HCT116 (cell line): ENCODE results near the gene CTSE. TPM values are rescaled to one million over a fixed set of nuclear protein-coding genes. Genes with fewer than 3 reads are reported as not detected.
"Not testable (repeated sequence)": the region's sequence is repeated elsewhere in the genome, so short reads cannot be mapped to it uniquely, and the experiment has no call there.

Experiments used
- ATAC-seq: fragments of 200-7000 bp; cut with Tn5 transposase; 2 replicates; pipeline ENCODE4 v1.9.1; 2020; ENCODE audit warnings: mild to moderate bottlenecking, moderate library complexity
- BruUV-seq: library from RNA; stranded (reverse); fragments of 400-500 nt; replicated peaks from 2 replicates; lab custom pipeline; 2021; lab: Mats Ljungman, UMichigan
- CTCF ChIA-PET: fragments of 300-600 bp; sonication (Branson Sonifier 250); formaldehyde crosslinking; loops from one replicate; lab custom pipeline; 2021; ENCODE audit warnings: antibody characterized with exemption; lab: Charles Lee
- POLR2A ChIA-PET: fragments of 300-600, 350-600 bp; sonication (Branson Sonifier 250); formaldehyde crosslinking; loops from one replicate; lab custom pipeline; 2021; ENCODE audit warnings: antibody characterized with exemption; lab: Charles Lee
- RAD21 ChIA-PET, 2 experiments: fragments of 300-600 bp; sonication (Branson Sonifier 250); formaldehyde crosslinking; loops; one replicate each; lab custom pipeline; 2023; ENCODE audit warnings: low total read pairs in 2 of 2; ENCODE audit not compliant: uncharacterized antibody in 2 of 2, unreplicated experiment in 2 of 2, low non-redundant PET in 1 of 2; lab: Charles Lee
- DNase-seq: peaks from one replicate; pipeline ENCODE4 v3.0.0-alpha.2; 2010; ENCODE audit warnings: low read depth, low spot score
- H2AFZ ChIP-seq: fragments of 200-600 bp; shearing (Covaris generic), sonication (generic); 2 replicates; pipeline ENCODE4 v1.6.1; 2017; ENCODE audit warnings: low read depth, mixed run types, mixed read lengths, antibody characterized with exemption, low read length; ENCODE audit not compliant: poor library complexity, severe bottlenecking
- H3K27ac ChIP-seq: 2 replicates; pipeline ENCODE4 v1.5.1; 2012; ENCODE audit warnings: low read depth, low read length
- H3K27me3 ChIP-seq: fragments of 200-600 bp; sonication (generic); 2 replicates; pipeline ENCODE4 v1.6.1; 2016; ENCODE audit warnings: mixed run types, low read length, mixed read lengths; ENCODE audit not compliant: insufficient read depth
- H3K36me3 ChIP-seq, 2 experiments: fragments of 200-500 bp in 1 of 2; fragments of 200-600 bp in 1 of 2; sonication (Bioruptor generic) in 1 of 2; sonication (generic) in 1 of 2; 2 replicates each; pipeline versions ENCODE4 v1.5.1 to v1.6.1; 2014 to 2016; ENCODE audit warnings: low read length in 2 of 2, inconsistent platforms in 1 of 2, mixed read lengths in 1 of 2, mixed run types in 1 of 2; ENCODE audit not compliant: insufficient read depth in 2 of 2, control insufficient read depth in 1 of 2
- H3K4me1 ChIP-seq, 2 experiments: fragments of 200-600 bp in 1 of 2; sonication (generic) in 1 of 2; 2 replicates each; pipeline versions ENCODE4 v1.5.1 to v1.6.1; 2012 to 2017; ENCODE audit warnings: low read length in 2 of 2, inconsistent platforms in 1 of 2, mild to moderate bottlenecking in 1 of 2, mixed read lengths in 1 of 2, mixed run types in 1 of 2, moderate library complexity in 1 of 2; ENCODE audit not compliant: insufficient read depth in 2 of 2, control insufficient read depth in 1 of 2
- H3K4me2 ChIP-seq: fragments of 200-600 bp; sonication (generic); 2 replicates; pipeline ENCODE4 v1.6.1; 2017; ENCODE audit warnings: mixed run types, low read length, mixed read lengths
- H3K4me3 ChIP-seq, 2 experiments: fragments of 200-600 bp in 1 of 2; sonication (generic) in 1 of 2; replicated peaks in 1 of 2; 2 replicates each; pipeline ENCODE4 v1.5.1; 2011 to 2016; ENCODE audit warnings: low read length in 2 of 2, control low read depth in 1 of 2, low read depth in 1 of 2, mild to moderate bottlenecking in 1 of 2, mixed read lengths in 1 of 2, mixed run types in 1 of 2
- H3K79me2 ChIP-seq: fragments of 200-600 bp; sonication (generic); 2 replicates; pipeline ENCODE4 v1.6.1; 2017; ENCODE audit warnings: mild to moderate bottlenecking, mixed run types, low read length, moderate library complexity, mixed read lengths; ENCODE audit not compliant: insufficient read depth
- H3K9ac ChIP-seq: fragments of 200-600 bp; sonication (generic); 2 replicates; pipeline ENCODE4 v1.6.1; 2016; ENCODE audit warnings: low read length, mixed read lengths
- H3K9me2 ChIP-seq: fragments of 200-600 bp; sonication (generic), shearing (Covaris generic); 2 replicates; pipeline ENCODE4 v1.6.1; 2017; ENCODE audit warnings: mixed run types, mild to moderate bottlenecking, moderate library complexity; ENCODE audit not compliant: insufficient read depth
- H3K9me3 ChIP-seq, 2 experiments: fragments of 200-500 bp in 1 of 2; fragments of 200-600 bp in 1 of 2; sonication (Bioruptor generic) in 1 of 2; sonication (generic) in 1 of 2; 2 replicates each; pipeline ENCODE4 v1.6.1; 2014 to 2017; ENCODE audit warnings: low read length in 2 of 2, mixed read lengths in 2 of 2, inconsistent platforms in 1 of 2, low read depth in 1 of 2, mild to moderate bottlenecking in 1 of 2, mixed run types in 1 of 2, moderate library complexity in 1 of 2; ENCODE audit not compliant: control insufficient read depth in 1 of 2, insufficient read depth in 1 of 2
- H4K20me1 ChIP-seq: fragments of 200-600 bp; sonication (generic), shearing (Covaris generic); 2 replicates; pipeline ENCODE4 v1.6.1; 2017; ENCODE audit warnings: mixed run types, mild to moderate bottlenecking, moderate library complexity; ENCODE audit not compliant: insufficient read depth
- CBX3 ChIP-seq: IDR thresholded peaks from 2 replicates; pipeline ENCODE4 v1.6.1; 2012; ENCODE audit warnings: low read depth
- CEBPB ChIP-seq: IDR thresholded peaks from 2 replicates; pipeline ENCODE4 v1.6.1; 2012; ENCODE audit warnings: low read depth
- EZH2 ChIP-seq: fragments of 200-600 bp; sonication (generic); IDR thresholded peaks from 2 replicates; pipeline ENCODE4 v1.6.1; 2017; ENCODE audit warnings: antibody characterized with exemption, mixed run types
- EZH2phosphoT487 ChIP-seq: fragments of 200-600 bp; IDR thresholded peaks from 2 replicates; pipeline ENCODE4 v1.6.1; 2018; ENCODE audit warnings: antibody characterized with exemption, borderline replicate concordance
- FOSL1 ChIP-seq: IDR thresholded peaks from 2 replicates; pipeline ENCODE4 v1.6.1; 2012; ENCODE audit warnings: low read depth
- JUND ChIP-seq: IDR thresholded peaks from 2 replicates; pipeline ENCODE4 v1.6.1; 2012
- RAD21 ChIP-seq: IDR thresholded peaks from 2 replicates; pipeline ENCODE4 v1.6.1; 2012; ENCODE audit warnings: low read depth, mild to moderate bottlenecking
- SP1 ChIP-seq: IDR thresholded peaks from 2 replicates; pipeline ENCODE4 v1.6.1; 2012; ENCODE audit warnings: low read depth
- SRF ChIP-seq: IDR thresholded peaks from 2 replicates; pipeline ENCODE4 v1.6.1; 2012; ENCODE audit warnings: low read depth
- ZFX ChIP-seq: fragments of 450-650 bp; IDR thresholded peaks from 2 replicates; pipeline ENCODE4 v1.6.1; 2017
- ZNF274 ChIP-seq: fragments of 200-500 bp; sonication (Bioruptor generic); IDR thresholded peaks from 2 replicates; pipeline ENCODE4 v1.6.1; 2014; ENCODE audit warnings: mild to moderate bottlenecking, low read depth, low read length, inconsistent platforms
- intact Hi-C: fragments of 100-400 bp; cut with micrococcal nuclease; formaldehyde crosslinking; loops from 2 replicates; pipeline ENCODE4 v1.10.0; 2022
- total RNA-seq: library from RNA; stranded (reverse); gene quantifications from one replicate; pipeline ENCODE4 v1.2.1, GENCODE V29; 2021; ENCODE audit not compliant: unreplicated experiment
- TF ChIP-seq, protein P1 (sequence below): IDR thresholded peaks from 2 replicates; pipeline ENCODE4 v1.6.1; 2012
- TF ChIP-seq, protein P2 (sequence below), 3 experiments: fragments of 200-600 bp in 1 of 3; sonication (generic) in 1 of 3; IDR thresholded peaks in 2 of 3; conservative IDR thresholded peaks in 1 of 3; 2 replicates each; pipeline ENCODE4 v1.5.1; 2012 to 2017; ENCODE audit warnings: low read depth in 2 of 3, low read length in 2 of 3, antibody characterized with exemption in 1 of 3, borderline replicate concordance in 1 of 3, control low read depth in 1 of 3, mild to moderate bottlenecking in 1 of 3, mixed read lengths in 1 of 3, mixed run types in 1 of 3, moderate library complexity in 1 of 3; ENCODE audit not compliant: insufficient read depth in 1 of 3

CTSE gene
- total RNA-seq, 1 experiment from 2014 or later: 0.12 TPM

DNA sequence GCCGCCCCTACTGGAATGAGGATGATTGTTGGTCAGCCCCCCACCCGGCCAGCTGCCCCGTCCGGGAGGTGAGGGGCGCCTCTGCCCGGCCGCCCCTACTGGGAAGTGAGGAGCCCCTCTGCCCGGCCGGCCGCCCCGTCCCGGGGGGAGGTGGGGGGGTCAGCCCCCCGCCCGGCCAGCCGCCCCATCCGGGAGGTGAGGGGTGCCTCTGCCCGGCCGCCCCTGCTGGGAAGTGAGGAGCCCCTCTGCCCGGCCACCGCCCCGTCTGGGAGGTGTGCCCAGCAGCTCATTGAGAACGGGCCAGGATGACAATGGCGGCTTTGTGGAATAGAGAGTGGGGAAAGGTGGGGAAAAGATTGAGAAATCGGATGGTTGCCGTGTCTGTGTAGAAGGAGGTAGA is 40.8 kb upstream of the CTSE start:
- H3K4me2 ChIP-seq, ATAC-seq, RAD21 ChIA-PET, H4K20me1 ChIP-seq, POLR2A ChIA-PET, H3K9ac ChIP-seq, DNase-seq, H3K9me3 ChIP-seq, H3K36me3 ChIP-seq, H3K27me3 ChIP-seq, H3K9me2 ChIP-seq, H2AFZ ChIP-seq, H3K4me1 ChIP-seq, H3K27ac ChIP-seq, H3K4me3 ChIP-seq, BruUV-seq, intact Hi-C loops, CTCF ChIA-PET, H3K79me2 ChIP-seq: not testable (repeated sequence)

DNA sequence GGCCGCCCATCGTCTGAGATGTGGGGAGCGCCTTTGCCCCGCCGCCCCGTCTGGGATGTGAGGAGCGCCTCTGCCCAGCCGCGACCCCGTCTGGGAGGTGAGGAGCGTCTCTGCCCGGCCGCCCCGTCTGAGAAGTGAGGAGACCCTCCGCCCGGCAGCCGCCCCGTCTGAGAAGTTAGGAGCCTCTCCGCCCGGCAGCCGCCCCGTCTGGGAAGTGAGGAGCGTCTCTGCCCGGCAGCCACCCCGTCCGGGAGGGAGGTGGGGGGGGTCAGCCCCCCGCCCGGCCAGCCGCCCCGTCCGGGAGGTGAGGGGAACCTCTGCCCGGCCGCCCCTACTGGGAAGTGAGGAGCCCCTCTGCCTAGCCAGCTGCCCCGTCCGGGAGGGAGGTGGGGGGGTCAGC is 40.3 kb upstream of the CTSE start:
- H3K4me1 ChIP-seq, intact Hi-C loops, H2AFZ ChIP-seq, H3K79me2 ChIP-seq, RAD21 ChIA-PET, H4K20me1 ChIP-seq, POLR2A ChIA-PET, CTCF ChIA-PET, BruUV-seq, H3K9me2 ChIP-seq, H3K4me3 ChIP-seq, H3K27ac ChIP-seq, H3K9me3 ChIP-seq, DNase-seq, ATAC-seq, H3K4me2 ChIP-seq, H3K27me3 ChIP-seq, H3K36me3 ChIP-seq, H3K9ac ChIP-seq: not testable (repeated sequence)

DNA sequence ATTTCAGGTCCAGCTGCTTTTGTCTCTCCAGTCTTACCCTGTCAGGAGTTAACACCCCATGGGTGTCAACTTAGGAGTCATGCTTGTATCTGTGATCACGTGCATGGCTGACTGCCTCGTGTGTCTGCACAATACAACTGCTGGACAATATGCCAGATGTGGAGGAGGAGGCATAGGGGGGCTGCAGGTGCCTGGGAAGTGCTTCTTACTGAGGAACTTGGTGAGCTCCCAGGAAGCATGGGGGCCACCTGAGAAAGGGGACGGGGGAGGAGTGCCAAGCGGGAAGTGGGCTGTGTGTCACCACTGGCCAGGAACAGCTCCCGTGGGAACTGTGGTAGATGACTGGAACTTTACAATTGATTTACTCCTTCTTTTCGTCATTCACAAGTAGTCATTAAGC is 38.8 kb upstream of the CTSE start:
- Histone ChIP-seq H3K4me2 (no peak overlapping the region), H3K9ac (no peak overlapping the region), H3K9me3 (no peaks in the 10 kb centered on the region), H3K4me1 (no peaks in the 10 kb centered on the region), H3K27ac (no peak overlapping the region), H3K36me3 (no peaks in the 10 kb centered on the region), H3K79me2 (no peaks in the 10 kb centered on the region), H4K20me1 (no peaks in the 10 kb centered on the region), H2AFZ (no peak overlapping the region), H3K4me3 (no peak overlapping the region), H3K27me3 (no peaks in the 10 kb centered on the region), H3K9me2 (no peaks in the 10 kb centered on the region)
- no TSS peak for BruUV-seq
- no peak for DNase-seq
- ChIA-PET CTCF (no interaction called here), RAD21 (no interaction called here), POLR2A (no interaction called here)
- ATAC-seq: no peak
- intact Hi-C loops: no loop called here
- TF ChIP-seq EZH2 (no peak), JUND (no peak), RAD21 (no peak), SP1 (no peak), EZH2phosphoT487 (no peak), FOSL1 (no peak), ZNF274 (no peak), CEBPB (no peak), SRF (no peak), ZFX (no peak), CBX3 (no peak)
- TF ChIP-seq, protein P1, sequence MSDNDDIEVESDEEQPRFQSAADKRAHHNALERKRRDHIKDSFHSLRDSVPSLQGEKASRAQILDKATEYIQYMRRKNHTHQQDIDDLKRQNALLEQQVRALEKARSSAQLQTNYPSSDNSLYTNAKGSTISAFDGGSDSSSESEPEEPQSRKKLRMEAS: no peak
- TF ChIP-seq, protein P2, sequence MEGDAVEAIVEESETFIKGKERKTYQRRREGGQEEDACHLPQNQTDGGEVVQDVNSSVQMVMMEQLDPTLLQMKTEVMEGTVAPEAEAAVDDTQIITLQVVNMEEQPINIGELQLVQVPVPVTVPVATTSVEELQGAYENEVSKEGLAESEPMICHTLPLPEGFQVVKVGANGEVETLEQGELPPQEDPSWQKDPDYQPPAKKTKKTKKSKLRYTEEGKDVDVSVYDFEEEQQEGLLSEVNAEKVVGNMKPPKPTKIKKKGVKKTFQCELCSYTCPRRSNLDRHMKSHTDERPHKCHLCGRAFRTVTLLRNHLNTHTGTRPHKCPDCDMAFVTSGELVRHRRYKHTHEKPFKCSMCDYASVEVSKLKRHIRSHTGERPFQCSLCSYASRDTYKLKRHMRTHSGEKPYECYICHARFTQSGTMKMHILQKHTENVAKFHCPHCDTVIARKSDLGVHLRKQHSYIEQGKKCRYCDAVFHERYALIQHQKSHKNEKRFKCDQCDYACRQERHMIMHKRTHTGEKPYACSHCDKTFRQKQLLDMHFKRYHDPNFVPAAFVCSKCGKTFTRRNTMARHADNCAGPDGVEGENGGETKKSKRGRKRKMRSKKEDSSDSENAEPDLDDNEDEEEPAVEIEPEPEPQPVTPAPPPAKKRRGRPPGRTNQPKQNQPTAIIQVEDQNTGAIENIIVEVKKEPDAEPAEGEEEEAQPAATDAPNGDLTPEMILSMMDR (IDR thresholded peaks at IDR 0.05 in 2 of 3, conservative IDR thresholded peaks at IDR 0.05 in 1 of 3; ENCODE audit: borderline replicate concordance in 1 of 3, insufficient read depth in 1 of 3, low read depth in 2 of 3, low read length in 2 of 3): no peak
